Pancreas (tissue), 10 donors: ENCODE data around the gene ITPR1. TPM values are rescaled to one million over a fixed set of nuclear protein-coding genes. Genes with fewer than 3 reads are reported as not detected.

Experiments
- ATAC-seq, 4 donors: fragments of 200-7000 bp; cut with Tn5 transposase; one replicate each; pipeline versions ENCODE4 v1.8.0 to v1.9.1; 2020; ENCODE audit warnings: mild to moderate bottlenecking in 4 of 4, moderate library complexity in 4 of 4
- DNase-seq, 6 donors: peaks; one replicate each; pipeline ENCODE4 v3.0.0-alpha.2; 2020
- FAIRE-seq: peaks from 2 replicates; lab custom pipeline; 2012; peaks lifted over from hg19 to GRCh38; lab: Jason Lieb, UNC
- H3K27ac ChIP-seq, 4 donors: fragments of 200-600 bp; sonication (generic); 1 replicate in 3 of 4; 2 replicates in 1 of 4; pipeline versions ENCODE4 v1.5.0 to v1.8.0; 2020
- H3K27me3 ChIP-seq, 4 donors: fragments of 200-600 bp; one replicate each; pipeline ENCODE4 v1.8.0; 2021
- H3K36me3 ChIP-seq, 3 donors: fragments of 200-600 bp; sonication (generic) in 1 of 3; one replicate each; pipeline versions ENCODE4 v1.5.0 to v1.8.0; 2020 to 2021
- H3K4me1 ChIP-seq, 3 donors: fragments of 200-600 bp; one replicate each; pipeline ENCODE4 v1.8.0; 2021
- H3K4me3 ChIP-seq, 4 donors: fragments of 200-600 bp; sonication (generic) in 2 of 4; one replicate each; pipeline versions ENCODE4 v1.5.0 to v1.8.0; 2020 to 2021
- H3K9me3 ChIP-seq, 4 donors: fragments of 200-600 bp; one replicate each; pipeline ENCODE4 v1.8.0; 2021
- CTCF ChIP-seq, 4 donors: fragments of 200-600 bp; sonication (generic) in 3 of 4; IDR thresholded peaks; one replicate each; pipeline versions ENCODE4 v1.5.0 to v1.8.0; 2021; ENCODE audit warnings: antibody characterized with exemption in 4 of 4
- WGBS, 2 donors: extraction: QIAGEN DNeasy Blood & Tissue Kit; methylation state at CpG; one replicate each; pipeline ENCODE4 v1.1.7; 2013; 5-methylcytosine and 5-hydroxymethylcytosine counted together
- intact Hi-C, 3 donors: fragments of 100-400 bp; cut with DNase I; formaldehyde crosslinking; loops; one replicate each; pipeline versions ENCODE4 v1.11.1 to v1.14.2; 2022
- polyA plus RNA-seq, 2 donors: library from polyadenylated mRNA; stranded (reverse); fragments of 200-250 nt; gene quantifications; one replicate each; pipeline ENCODE4 v1.2.3, GENCODE V29; 2013
- total RNA-seq, 6 donors: library from RNA; stranded (reverse); fragmentation: NEBNext Ultra II Directional in 4 of 6; extraction: Animal tissue kit (Norgen Biotek cat#: 25700) in 4 of 6; gene quantifications; one replicate each; pipeline versions ENCODE4 v1.2.1 to v1.2.4, GENCODE V29; 2021 to 2023
- donor health status: healthy with polysubstance abuse.
- donor health status: DM: no; HTN: no; CAD: no; lungs with moderate emphysema.
- donor health status: DM: no; HTN: no; CAD: no.
- donor health status: control.
- donor health status: control.
- donor health status: Bipolar disorder and iron deficiency.
- donor health status: DM: yes; HTN: yes; CAD: no.
- donor health status: DM: no; HTN: no; CAD: no.
- donor health status: DM: no; HTN: no; CAD: no.
- donor health status: DM: yes; HTN: yes; CAD: no.

ITPR1 gene
- total and polyA plus RNA-seq, 8 donors = 4.5 to 19.1 (median 10.1) TPM

DNA sequence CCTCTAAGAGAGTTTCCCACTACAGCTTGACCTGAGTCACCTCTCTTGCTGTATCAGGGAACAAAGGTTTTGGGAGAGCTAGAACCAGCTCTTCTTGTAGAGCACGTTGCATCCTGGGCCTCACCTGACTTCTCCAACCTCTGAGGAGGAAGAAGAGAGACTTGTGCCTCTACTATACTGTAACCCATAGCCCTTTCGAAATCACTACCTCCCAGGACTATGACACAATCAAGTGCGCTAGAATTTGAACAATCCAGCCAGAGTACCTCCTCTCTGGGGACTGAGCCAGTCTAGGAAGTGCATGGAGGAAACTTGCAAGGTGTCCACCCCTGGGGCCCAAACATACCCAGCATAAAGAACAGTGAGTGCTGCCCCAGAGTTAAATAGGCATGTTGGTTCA, 293.3 kb downstream of the ITPR1 start:
- ATAC-seq (no peak), FAIRE-seq (no peak), DNase-seq (no peak)
- WGBS, 2 donors = 93 to 94% methylated on average over 3 of the region's 3 CpGs
- no peak for TF ChIP-seq CTCF (IDR thresholded peaks at IDR 0.05)
- Histone ChIP-seq H3K9me3 (no peaks in the 10 kb centered on the region), H3K27ac (no peak overlapping the region), H3K36me3 (no peaks in the 10 kb centered on the region), H3K4me3 (no peak overlapping the region), H3K27me3 (no peaks in the 10 kb centered on the region), H3K4me1 (no peaks in the 10 kb centered on the region)
- intact Hi-C loops = no loop called here

GRCh38 chr3:4791358-4791757, 298.2 kb downstream of the ITPR1 start:
- Histone ChIP-seq H3K4me1 (no peaks in the 10 kb centered on the region), H3K27me3 (no peaks in the 10 kb centered on the region), H3K4me3 (no peak overlapping the region), H3K36me3 (no peaks in the 10 kb centered on the region), H3K27ac (no peak overlapping the region), H3K9me3 (no peaks in the 10 kb centered on the region)
- no peak for DNase-seq
- no peak for TF ChIP-seq CTCF (IDR thresholded peaks at IDR 0.05)
- WGBS, 2 donors = 97 to 100% methylated on average over 4 of the region's 4 CpGs
- no peak for ATAC-seq
- intact Hi-C loops = no loop called here
- no peak for FAIRE-seq

DNA sequence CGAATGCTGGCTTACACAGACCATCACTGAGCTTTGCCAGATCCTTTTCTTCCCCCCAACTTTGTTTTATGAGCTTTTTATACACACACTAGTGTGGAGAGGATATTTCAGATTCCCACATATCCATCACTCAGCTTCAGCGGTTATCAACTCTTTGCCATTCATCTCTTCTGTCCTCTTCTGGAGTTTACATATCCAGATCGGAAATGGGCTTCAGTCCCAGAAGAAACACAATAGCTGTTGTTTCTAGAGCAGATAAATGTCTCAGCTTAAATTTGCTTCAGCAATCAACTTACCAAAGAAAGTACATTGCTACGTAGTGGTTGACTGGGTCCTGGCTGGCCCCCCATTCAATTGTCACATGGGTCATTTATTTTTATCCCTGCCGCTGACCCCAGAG, 300.2 kb downstream of the ITPR1 start:
- H3K4me3 ChIP-seq = no peak overlapping the region
- FAIRE-seq = no peak
- ATAC-seq = no peak
- no peaks in the 10 kb centered on the region for H3K9me3 ChIP-seq
- no peaks in the 10 kb centered on the region for H3K36me3 ChIP-seq
- H3K4me1 ChIP-seq = no peaks in the 10 kb centered on the region
- no peaks in the 10 kb centered on the region for H3K27me3 ChIP-seq
- H3K27ac ChIP-seq = no peak overlapping the region
- TF ChIP-seq CTCF (IDR thresholded peaks at IDR 0.05) = no peak
- intact Hi-C loops = no loop called here
- 88 to 96% methylated on average over 5 of the region's 5 CpGs for WGBS, 2 donors
- DNase-seq = no peak

DNA sequence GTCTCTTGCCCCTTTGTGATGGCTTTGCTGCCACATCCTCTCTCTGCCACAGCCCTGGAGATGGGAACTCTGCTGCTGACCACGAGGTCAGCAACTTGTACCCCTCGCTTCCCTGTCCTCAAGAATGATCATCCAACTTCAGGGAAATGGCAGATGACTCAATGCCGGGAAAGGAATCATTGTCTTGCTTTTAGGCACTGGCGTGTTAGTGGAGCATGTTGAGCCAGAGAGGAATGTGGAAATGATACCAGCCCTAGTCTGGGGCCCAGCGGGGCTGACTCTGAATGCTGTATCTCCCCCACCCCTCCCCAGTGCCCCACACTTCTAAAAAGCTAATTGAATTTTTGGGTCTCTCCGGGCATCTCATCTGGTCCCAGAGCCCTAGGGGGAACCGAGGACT, 301.2 kb downstream of the ITPR1 start:
- 92 to 95% methylated on average over 7 of the region's 7 CpGs for WGBS, 2 donors

DNA sequence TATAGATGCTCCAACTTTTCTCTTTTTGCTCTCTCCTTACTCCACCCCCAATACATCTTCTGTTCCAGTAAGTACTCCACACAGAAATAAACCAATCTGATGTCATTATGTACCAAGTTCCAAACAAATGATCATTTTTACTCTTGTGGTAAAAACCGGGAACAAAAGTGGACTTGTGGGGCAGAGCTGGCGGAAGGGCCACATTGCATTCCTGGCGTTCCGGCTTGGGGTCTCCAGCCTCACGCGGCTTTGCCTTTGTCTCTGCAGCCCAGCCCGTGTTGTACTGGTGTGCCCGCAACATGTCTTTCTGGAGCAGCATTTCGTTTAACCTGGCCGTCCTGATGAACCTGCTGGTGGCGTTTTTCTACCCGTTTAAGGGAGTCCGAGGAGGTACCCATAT, 301.6 kb downstream of the ITPR1 start:
- DNase-seq (no peak), FAIRE-seq (no peak), ATAC-seq (no peak)
- Histone ChIP-seq H3K4me3 (no peak overlapping the region), H3K9me3 (no peaks in the 10 kb centered on the region), H3K36me3 (no peaks in the 10 kb centered on the region), H3K27me3 (no peaks in the 10 kb centered on the region), H3K4me1 (no peaks in the 10 kb centered on the region), H3K27ac (no peak overlapping the region)
- intact Hi-C loops = no loop called here
- WGBS, 2 donors = 89 to 93% methylated on average over 13 of the region's 13 CpGs
- TF ChIP-seq CTCF (IDR thresholded peaks at IDR 0.05) = no peak

More for the DNA sequence above, 301.2 kb downstream of the ITPR1 start:
- ATAC-seq = no peak
- intact Hi-C loops = no loop called here
- no peaks in the 10 kb centered on the region for H3K4me1 ChIP-seq
- H3K4me3 ChIP-seq = no peak overlapping the region
- TF ChIP-seq CTCF (IDR thresholded peaks at IDR 0.05) = no peak
- H3K36me3 ChIP-seq = no peaks in the 10 kb centered on the region
- H3K27me3 ChIP-seq = no peaks in the 10 kb centered on the region
- no peak for DNase-seq
- no peak overlapping the region for H3K27ac ChIP-seq
- H3K9me3 ChIP-seq = no peaks in the 10 kb centered on the region
- FAIRE-seq = no peak
